ENCODE data around the gene OPRM1. TPM values are rescaled to one million over a fixed set of nuclear protein-coding genes. Genes with fewer than 3 reads are reported as not detected.
"Not testable (repeated sequence)": the region's sequence is repeated elsewhere in the genome, so short reads cannot be mapped to it uniquely, and the experiment has no call there.

The OPRM1 gene
- total RNA-seq, 1 donor from 2014 or later: 21.9 TPM

DNA sequence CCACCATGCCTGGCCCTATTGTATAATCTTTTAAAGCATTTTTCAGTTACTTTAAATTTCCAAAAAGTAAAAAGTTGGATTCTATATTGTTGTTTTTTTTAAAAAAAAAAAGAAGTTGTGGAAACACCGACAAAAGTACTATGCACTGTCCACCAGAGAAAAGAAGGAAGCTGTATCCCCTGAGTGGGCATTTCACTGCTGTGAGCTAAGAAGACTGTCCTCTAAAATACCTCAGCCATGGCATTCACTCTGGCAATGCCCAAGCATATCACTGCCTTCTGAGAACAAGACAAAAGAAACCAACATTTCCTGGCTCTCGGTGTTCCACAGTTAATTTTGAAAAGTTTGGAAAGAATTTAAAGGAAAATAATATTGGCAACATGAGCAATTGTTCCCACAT is 199.8 kb downstream of the OPRM1 start:
- DNase-seq (ENCODE audit: low spot score): no peak

DNA sequence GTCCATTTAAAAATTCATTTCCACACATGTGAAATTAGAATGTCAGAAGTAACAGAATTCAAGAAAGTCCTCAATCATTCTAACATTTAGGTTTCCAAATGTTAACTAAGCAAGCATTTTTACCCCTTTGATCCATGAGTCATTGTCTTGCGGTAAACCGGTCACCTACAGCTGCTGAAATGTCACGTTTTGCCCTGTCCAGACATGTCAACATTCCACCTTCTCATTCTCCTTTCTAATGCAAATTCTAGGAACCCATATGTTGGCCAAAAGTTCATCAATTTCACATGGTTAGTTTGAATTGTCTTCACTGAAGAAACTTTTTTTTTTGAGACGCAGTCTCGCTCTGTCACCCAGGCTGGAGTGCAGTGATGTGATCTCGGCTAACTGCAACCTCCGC is 200.4 kb downstream of the OPRM1 start:
- DNase-seq (ENCODE audit: low spot score): no peak

DNA sequence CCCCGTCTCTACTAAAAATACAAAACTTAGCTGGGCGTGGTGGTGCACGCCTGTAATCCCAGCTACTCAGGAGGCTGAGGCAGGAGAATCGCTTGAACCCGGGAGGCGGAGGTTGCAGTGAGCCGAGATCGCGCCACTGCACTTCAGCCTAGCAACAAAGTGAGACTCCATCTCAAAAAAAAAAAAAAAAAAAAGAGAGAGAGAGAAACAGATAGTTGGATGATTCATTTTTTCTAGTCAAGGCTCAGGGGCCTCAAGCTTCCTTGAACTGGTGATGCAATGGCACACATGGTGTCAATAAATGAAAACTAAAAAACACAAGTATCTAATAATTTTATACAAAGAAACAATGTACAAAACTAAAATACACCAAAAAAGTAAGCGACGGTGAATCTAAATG is 202.0 kb downstream of the OPRM1 start:
- not testable (repeated sequence) for DNase-seq (ENCODE audit: low spot score)

DNA sequence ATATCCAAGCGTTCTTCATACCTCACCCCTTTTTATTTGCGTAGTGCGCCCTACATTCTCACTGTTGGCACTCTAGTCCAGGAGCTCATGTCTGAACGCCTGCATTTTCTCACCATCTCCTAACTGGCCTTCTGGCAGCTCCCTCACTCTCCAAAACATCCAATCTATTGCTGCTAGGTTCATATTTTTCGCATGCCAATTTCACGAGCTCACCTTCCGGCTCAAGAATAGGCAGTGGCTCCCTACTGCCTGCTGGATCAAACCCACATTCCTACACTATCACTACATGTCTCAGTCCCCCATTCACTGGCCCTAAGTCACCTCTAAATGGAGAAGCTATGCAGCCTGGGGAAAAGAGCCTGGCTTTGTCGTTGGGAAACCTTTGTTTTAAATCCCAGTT is 202.5 kb downstream of the OPRM1 start:
- no peak for DNase-seq (ENCODE audit: low spot score)

DNA sequence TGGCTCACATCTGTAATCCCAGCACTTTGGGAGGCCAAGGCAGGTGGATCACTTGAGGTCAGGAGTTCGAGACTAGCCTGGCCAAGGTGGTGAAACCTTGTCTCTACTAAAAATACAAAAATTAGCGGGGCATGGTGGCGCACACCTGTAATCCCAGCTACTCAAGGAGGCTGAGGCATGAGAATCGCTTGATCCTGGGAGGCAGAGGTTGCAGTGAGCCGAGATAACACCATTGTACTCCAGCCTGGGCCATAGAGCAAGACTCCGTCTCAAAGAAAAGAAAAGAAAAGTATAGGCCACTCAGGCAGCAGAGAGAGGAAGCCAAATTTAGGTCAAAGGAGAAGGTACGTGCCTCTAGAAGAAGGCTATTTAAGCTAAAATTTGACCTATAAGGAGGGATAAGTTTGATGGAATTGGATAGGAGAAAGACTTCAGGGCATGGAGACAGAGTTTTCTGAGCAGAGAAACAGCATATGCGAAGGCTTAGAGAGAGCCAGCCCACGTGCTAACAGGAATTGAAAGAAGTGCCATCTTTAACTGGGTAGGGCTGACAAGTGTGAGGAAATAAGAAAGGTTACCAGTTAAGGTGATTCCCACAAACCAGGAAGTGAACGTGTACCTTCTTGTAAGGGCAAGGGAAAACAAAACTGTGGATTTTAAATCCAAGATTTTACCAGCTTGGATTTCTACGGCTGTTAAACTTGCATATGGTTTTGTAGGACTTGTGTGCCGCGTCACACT is 203.7 kb downstream of the OPRM1 start:
- no peak for DNase-seq (ENCODE audit: low spot score)

DNA sequence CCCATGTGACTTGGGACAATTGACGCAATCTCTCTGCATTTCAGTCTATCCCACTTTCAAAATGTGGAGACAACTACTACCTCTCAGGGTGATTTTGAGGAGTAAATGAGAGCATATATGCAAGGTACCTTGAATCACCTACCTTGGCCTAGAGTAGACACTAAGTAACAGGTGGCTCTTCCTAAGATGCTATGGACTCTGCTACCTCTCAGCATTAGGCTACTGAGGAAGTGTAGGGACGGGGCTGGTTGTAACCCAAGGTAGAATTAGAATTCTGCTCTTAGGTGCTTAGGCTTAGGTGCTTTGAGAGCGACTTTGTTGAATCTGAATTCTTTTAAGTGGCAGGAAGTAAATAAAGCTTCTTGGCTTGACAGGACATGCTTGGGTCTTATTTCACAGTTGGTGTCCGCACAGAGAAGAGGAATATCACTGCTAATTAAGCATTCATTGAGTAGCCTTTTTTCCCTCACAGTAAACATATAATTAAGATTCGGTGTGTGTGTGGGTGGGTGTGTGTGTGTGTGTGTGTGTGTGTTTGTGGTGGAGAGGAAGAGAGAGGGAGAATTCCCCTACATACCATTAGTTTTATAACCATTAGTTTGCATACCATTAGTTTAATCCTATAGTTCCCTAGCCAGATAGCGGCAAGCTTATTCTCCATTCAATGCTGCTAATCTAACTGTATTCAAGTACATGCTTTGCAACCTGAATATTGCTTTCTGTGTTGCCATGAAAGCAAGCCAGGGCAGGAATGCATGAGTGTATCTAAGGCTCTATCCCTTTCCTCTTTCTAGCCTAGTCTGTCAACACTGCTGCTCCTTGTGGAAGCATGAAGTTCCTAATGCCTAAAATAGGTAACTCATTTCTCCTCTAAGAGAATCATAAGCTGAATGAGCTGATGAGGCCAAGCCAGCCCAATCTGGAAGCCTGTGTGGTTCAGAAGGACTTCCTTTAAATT is 205.0 kb downstream of the OPRM1 start:
- peak; percentile 49 for DNase-seq (ENCODE audit: low spot score)

DNA sequence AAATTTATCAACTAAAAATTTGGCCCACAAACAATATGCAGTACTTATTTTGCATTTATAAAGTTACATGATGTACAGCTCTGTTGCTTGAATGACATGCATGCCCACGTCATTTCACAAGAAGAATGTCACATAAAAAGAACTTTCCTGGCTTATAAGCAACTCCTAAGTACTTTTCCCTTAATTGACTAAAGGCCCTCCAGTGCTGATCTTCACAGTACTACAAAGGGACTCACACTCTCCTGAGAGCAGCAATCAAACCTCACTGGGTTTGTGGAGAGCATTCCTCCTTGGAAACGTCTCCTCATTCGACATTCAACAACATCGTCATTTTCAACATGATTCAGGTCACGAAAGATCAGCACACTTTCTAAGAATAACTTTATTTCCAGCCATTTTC is 206.5 kb downstream of the OPRM1 start:
- DNase-seq (ENCODE audit: low spot score): no peak

DNA sequence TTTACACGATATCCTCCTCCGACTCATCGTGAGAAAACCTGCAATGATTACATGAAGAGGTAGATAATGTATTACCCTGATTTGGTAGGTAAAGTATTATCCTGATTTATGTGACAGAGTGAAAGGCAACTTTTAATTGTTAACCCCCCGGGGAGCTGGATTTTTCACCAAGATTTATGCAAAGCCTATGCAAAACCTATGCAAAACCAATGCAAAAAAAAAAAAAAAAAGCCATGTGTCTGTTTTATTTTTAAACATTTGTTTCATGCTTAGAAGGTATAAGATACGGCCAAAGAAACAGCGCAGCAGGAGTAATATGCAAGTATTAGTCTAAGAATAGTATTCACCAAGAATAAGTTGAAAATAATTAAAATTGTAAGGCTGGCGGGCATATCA is 207.7 kb downstream of the OPRM1 start:
- no peak for DNase-seq (ENCODE audit: low spot score)

DNA sequence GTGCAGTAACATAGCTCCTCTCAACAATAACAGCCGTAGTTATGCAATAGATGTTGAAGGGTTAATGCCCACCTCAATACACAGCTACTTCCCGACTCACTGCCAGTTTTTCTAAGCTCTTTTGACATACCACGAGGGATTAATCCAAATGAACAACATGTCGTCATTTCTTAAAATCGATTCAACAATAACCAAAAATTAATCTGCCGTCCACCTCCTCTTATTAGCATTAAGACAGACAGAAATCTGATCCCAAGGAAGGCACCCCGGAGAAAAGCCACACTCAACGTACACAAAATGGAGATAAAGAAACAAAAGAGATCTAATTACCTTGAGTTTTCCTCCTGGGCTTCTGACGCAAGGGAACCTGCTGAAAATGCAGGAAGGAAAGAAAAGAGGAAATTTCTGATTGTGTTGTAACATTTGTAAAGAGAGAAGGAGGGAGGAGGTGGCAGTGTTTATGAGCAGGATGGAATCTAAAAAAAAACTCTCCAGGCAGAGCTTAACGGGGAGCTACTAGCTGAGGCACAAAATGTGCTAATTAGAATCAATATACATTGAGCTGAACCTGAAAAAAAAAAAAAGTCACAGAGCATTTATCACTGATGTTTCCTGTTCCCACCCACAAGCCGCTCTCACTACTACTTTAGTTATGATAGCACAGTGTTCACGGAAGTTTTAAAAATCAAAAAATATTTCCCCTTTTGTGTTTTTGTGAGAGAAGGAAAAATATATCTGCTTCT is 208.2 kb downstream of the OPRM1 start:
- peak; percentile 19 for DNase-seq (ENCODE audit: low spot score)

DNA sequence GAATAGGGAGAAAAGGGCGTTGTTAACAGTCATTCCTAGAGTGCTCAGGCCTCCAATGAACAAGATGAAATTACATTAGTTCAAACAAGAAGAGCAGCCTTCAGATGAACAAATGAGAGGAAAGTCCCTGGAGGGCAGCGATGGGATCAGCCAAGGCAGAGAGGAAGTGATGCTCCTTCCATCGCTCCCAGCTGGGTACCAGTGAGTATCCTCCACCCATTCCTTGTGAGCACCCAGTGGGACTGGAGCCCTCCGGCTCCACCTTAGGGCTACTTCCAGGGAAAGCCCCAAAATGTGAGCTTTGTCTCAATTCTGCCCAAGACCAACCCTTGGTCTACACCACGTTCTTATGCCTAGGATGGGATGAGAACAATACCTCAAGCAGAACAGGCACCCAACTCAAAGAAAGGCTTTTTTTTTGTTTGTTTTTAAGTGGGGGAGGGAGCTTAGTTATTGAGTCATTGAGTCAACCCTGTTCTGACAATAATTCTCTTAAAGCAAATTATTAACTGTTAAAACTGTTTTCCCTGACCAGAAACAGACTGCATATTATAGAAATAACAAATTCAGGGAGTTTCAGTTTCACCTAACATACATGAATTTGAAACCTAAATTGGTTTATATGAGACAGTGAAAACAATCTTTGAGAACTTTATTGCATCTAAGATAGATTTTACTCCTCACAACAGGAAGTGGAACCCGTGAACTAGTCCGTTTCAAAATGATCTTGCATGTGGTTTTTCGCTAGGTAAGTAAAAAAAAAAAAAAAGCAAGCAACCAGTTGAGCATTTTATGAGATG is 210.7 kb downstream of the OPRM1 start:
- no peak for DNase-seq (ENCODE audit: low spot score)

DNA sequence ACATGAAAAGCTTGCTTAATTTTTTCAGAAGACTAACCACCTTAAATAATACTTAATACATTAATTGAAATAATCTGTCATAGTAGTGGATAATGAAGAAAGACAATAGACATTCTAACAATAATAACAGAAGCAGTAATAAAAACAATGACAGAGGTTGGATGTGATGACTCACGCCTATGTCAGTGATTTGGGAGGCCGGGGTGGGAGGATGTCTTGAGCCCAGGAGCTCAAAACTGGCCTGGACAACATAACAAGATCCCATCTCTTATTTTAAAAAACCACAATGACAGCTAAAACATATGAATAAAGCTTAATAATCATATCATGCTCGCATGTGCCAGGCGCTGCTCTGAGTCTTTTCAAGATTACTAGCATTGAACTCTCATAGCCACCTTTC is 212.1 kb downstream of the OPRM1 start:
- no peak for DNase-seq (ENCODE audit: low spot score)

DNA sequence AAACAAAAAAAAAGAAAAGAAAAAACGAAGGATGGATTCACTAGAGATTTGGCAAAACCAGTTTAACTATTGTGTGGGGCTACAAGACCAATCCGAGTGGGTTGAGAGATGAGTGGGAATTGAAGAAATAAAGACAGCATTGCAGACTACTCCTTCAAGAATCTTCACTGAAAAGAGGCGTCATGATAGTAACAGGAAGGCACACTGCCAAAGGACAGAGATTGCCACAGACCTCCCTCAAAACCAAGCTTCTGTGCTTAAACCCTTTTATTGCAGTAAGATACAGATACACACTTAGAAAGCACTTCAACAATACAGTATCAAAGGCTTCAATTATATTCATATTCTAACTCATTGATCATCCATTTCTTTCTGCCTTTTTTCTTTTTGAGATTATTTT is 213.6 kb downstream of the OPRM1 start:
- peak; percentile 54 for DNase-seq (ENCODE audit: low spot score)

DNA sequence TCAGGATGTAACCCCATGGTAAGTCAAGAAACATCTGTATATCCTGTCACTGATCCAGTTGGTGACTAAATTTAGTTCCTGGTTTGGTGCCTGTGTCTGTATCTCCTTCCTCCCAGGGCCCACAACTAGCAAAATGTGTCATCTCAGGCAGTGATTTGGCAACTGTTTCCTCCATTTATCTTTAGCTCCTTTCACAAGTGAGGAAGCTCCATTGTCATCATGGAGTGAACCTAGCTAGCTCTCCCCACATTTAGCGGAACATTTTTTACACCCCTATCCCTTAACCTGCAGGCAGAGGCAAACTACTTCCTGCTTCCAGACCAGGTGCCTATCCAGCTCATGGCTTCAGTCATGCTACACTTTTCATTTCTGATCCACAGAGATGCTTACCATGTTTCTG is 218.0 kb downstream of the OPRM1 start:
- peak; percentile 55 for DNase-seq (ENCODE audit: low spot score)

DNA sequence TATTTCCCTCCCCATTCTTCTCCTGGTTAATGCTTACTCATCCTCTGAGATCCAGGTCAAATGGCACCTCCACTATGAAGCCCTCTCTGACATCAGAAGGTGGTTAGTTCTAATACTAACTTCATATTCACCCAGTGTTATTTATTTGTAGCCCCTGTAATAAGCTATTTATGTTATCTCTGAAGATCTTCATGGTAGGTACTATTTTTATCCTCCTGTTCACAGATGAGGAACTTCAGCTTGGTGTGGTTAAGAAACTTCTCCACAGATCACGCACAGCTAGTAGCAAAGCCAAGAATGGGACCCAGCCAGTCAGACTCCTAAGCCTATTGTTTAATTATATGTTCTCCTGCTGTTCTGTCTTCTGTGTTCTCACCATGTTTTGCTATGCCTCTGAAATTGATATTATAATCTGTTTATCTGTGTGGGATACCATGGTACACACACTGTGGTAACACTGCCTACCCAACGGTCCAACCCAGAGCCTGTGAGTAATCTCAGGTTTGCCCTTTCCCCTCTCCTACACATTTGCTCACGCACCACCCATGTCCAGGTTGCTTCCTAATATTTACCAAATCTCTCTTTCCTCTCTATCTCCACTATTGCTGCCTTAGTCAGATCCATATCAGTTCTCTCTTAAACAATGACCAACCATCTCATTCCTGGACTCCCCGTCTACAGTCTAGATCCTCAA is 219.2 kb downstream of the OPRM1 start:
- no peak for DNase-seq (ENCODE audit: low spot score)

DNA sequence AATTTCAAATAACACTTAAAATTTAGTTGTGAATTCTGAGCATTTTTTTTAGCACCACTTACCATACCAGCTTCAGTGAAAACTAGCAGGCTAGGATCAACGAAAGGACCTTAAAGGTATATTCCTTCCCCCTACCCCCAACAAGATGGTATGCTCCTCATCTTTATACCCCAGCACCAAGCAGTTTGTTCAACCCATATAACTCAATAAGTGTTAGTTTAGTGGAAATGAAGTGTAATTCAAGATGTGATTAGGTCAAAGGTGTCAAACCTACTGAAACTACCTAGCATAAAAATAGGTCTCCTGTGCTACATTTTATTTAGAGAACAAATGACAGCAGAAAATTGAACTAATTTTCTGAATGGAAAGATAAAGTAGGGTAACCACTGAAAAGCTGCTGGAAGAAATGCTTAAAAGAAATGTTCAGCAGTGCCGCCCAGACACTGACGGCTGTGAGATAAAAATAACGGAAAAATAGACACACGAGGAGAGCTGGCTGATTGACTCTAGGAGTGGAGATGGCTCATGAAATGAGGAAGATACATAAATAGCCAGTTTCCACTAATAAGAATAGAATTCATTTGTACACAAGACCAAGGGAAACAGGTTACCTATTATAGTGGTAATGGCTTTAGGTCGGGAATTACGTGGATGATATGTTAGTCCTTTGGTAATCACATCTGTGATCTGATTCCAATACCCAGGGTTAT is 222.8 kb downstream of the OPRM1 start:
- DNase-seq (ENCODE audit: low spot score): peak; percentile 22

DNA sequence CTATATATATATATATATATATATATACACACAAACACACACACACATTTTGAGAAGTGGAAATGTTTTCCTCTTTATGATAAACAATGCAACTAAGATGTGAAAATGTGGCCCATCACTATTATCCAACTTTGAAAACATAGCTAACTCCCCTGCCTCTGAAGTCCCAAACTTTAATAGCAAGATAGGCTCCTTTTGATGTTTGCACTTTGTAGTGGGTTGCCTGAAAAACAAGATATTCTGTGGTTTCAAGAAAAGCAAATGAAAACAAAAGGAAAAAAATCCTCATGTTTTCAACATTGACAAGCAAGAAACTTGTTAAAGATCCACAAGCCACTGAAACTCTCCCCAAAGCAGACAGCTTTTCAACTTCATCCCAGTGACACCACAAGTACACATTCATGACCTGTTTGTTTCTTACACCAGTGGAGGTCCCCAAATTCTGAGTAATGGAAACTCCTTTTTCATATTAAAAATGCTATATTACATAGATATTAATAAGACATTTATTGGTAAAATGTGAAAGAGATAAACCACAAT is 227.6 kb downstream of the OPRM1 start:
- DNase-seq (ENCODE audit: low spot score): no peak

DNA sequence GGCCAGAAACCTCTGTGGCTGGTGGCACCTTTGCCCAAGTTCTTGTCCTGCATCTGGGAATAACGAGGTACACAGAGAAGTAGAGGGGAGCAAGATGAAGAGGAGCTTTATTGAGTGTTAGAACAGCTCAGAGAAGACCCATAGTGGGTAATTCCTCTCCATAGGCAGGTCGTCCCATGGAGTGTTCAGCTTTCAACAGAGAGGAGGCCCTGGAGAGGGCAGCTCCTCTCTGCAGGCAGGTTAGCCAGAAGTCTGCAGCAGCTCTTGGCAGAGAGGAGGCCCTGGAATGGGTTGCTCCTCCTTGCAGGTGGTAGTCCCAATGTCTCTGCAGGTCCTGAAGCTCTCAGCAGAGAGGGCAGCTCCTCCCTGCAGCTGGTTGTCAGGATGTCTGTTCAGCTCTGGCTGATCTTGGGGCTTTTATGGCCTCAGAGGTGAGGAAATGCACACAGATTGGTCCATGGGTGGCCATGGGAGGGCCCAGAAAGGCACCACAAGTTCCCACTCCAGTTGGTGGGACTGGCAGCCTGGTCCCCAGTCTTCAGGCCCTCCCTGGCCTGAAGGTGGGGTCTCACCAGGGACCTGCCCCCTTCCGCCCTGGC is 228.6 kb downstream of the OPRM1 start:
- DNase-seq (ENCODE audit: low spot score): no peak

DNA sequence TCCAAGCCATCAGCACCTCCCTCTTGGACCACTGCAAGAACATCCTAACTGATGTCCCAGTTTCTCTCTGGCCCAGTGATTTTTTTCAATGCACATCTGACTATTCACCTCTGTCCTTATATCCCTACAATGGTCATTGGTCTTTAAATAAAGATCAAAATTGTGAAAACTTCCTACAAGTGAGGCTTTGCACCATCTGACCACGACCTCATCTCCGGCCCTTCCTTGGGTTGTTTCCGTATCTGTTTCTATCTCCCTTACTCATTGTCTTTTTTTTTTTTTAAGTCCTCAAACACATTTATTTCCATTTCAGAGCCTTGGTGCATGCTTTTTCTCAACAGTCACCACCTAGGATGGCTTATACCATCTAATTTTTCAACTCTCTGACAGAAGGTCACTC is 229.4 kb downstream of the OPRM1 start:
- DNase-seq (ENCODE audit: low spot score): no peak

DNA sequence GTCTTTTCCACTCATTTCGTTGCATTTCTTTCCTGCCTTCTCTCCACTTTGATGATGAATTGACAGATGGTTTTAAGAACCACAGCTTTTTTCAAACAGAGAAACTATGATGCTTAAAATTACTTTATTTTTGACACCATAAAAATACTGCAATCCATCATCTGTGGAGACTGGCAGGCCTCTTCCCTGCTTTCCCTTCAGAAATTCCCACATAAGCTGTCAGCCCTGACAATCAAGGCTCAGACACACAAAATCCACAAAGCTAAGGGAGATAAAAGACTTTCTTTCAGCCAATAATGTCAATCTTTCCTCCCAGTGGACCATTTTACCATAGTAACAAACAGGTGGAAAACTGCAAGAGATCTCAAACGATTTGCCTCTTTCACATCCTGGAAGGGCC is 235.1 kb downstream of the OPRM1 start:
- no peak for DNase-seq (ENCODE audit: low spot score)
